ENCODE measurements around the gene NFIA. TPM values are rescaled to one million over a fixed set of nuclear protein-coding genes. Genes with fewer than 3 reads are reported as not detected.
A peak's percentile ranks its signal among the peaks of the same experiment; 100 is the strongest.

NFIA gene
- total RNA-seq, 1 donor = 19.7 TPM

DNA sequence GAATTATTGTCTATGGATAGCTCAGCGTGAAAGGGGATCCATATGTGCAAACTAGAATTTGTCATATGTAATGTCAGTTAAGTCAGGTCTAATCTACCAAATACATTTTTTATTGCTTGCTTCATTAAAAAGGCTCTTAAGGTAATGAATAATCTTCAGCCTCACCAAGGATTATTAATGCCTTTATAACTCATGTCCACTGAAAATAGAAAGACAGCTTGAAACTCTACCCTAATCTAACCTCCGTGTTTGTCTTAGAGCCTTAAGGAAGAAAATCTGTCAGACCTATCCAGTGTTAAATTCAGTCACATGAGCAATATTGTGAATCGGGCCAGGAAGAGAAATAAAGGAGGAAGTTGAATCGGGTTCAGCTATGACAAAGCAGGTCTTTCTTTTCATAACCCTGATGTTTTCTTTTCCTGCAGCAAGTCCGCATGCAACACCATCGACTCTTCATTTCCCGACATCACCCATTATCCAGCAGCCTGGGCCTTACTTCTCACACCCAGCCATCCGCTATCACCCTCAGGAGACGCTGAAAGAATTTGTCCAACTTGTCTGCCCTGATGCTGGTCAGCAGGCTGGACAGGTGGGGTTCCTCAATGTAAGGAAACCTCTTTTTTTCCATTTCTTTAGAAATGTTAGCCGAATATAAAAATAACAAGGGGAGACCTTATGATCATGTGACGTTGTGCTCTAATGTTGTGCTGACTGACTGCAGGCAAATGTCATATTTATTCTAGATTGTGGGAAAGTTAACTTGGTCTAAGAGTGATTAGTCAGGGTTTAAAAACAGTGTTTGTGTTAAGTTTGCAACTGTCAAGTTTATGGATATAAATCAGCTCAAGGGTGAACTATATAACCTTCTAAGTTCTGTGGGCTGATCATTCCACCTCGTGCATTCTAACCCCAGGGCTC lies 321.6 kb downstream of the NFIA start:
- DNase-seq (ENCODE audit: low read depth in 2 of 3, low spot score in 2 of 3) = peak in 2 of 3 donors; percentile 29 to 61

DNA sequence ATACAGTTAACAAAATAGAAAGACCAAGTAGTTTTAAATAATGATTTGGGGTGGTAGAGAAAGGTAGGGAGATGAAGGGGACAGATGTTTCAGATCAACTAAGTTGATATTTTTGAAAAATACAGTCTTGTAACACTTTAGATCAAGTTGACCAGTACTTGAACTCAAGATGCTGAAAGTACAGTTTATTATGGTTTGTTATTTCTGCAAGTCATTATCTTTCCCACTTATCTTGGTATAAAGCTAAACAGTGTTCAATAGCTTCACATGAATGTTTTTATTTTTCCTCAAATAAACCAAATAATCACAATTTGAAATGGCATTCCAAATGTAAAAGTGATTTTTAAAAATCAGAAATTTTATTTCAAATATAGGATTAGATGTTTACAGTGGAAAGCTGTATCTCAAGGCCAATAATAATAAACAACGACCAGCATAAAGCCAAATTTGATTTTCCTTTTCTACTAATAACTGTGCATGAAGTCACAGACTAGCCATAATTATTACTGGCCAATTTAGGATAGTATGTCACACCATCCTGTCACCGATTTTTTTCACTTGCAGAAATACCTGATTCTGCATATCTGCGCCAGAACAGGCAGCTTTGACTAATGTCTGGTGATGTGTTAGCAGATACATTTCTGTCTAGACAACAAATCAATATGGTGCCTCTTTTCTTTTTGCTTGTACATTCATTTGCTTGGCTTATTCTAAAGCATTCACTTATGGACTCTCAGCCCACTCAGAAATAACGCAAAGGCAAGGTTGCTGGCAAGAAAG lies 322.4 kb downstream of the NFIA start:
- no peak for DNase-seq (ENCODE audit: low read depth in 2 of 3, low spot score in 2 of 3)

DNA sequence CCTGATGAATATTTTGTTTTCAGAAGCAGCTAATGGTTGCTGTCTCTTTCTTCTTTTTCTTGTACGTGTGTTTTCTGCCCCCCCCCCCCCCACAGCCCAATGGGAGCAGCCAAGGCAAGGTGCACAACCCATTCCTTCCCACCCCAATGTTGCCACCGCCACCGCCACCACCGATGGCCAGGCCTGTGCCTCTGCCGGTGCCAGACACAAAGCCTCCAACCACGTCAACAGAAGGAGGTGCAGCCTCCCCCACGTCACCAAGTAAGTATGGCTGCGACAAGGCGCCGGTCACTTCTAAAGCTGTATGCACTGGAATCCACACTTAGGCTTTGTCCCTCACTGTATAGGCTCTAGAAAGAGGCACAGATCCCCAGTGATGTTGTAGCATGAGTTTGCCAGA lies 324.1 kb downstream of the NFIA start:
- DNase-seq (ENCODE audit: low read depth in 2 of 3, low spot score in 2 of 3) = no peak

DNA sequence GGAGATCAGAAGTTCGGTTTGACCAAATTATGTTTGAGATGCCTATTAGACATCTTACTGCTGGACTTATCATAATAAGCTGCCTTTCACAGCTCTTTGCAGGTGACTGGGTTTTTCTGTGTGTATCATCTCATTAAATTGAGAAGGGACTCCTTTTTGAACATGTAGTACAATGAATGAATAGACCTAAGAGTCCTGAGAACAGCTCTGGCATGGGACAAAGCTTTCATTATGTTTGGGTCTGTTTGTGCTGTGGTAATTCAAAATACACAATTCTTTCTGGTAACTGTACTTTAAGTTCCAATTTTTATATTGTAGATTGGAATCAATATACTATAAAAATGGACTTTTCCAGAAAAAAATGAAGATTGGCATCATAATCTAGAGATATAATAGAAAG lies 330.2 kb downstream of the NFIA start:
- DNase-seq (ENCODE audit: low read depth in 2 of 3, low spot score in 2 of 3) = no peak

DNA sequence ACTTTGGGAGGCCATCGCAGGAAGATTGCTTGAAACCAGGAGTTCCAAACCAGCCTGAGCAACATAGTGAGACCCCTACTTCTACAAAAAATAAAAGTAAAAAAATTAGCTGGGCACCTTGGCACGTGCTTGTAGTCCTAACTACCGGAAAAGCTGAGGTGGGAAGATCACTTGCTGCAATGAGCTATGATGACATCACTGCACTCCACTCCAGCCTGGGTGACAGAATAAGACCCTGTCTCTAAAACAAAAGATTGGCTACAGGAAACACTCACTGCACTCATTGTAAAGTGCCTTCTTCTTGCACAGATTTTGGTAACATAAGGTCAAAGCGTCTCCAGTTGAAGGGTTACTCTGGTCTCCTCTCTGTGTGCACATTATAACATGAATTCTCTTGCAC lies 336.8 kb downstream of the NFIA start:
- DNase-seq (ENCODE audit: low read depth in 2 of 3, low spot score in 2 of 3) = peak in 1 of 3 donors; percentile 27

DNA sequence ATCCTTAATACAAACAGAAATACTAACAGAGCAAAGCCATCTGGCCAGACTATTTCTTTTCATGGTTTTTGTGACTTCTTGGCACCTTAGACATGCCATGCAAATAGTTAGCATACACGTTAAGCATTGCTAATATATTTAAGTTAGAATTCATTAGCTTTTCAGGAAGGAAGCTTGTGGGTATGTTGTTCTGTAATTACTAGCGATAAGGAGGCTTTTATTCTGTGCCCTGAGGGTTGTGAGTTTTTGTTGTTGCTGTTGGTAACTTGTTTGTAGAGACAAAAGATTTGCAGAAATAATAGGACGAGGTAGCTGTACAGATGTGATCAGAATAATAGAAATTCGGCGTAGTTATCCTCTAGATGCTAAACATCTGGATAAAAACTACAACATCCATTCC lies 337.3 kb downstream of the NFIA start:
- DNase-seq (ENCODE audit: low read depth in 2 of 3, low spot score in 2 of 3) = peak in 2 of 3 donors; percentile 34 to 76

DNA sequence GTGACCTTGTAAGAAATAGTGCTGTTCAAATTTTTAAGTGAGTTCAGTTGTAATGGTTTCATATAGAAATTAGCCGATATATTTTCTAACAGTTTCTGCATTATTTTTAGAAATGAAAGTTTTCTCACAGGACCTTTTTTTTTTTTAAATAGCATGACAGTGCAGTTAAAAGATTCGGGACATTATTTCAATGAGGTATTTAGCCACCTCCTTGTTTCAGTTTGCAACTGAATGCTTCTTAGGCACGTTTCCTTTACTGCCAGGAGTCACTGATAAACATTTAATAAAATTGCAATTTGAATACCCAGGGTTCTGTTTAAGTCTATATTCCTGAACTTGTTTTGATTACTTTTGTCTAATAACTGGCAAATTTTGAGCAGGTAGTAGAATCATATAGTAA lies 337.9 kb downstream of the NFIA start:
- peak in 1 of 3 donors; percentile 55 for DNase-seq (ENCODE audit: low read depth in 2 of 3, low spot score in 2 of 3)

DNA sequence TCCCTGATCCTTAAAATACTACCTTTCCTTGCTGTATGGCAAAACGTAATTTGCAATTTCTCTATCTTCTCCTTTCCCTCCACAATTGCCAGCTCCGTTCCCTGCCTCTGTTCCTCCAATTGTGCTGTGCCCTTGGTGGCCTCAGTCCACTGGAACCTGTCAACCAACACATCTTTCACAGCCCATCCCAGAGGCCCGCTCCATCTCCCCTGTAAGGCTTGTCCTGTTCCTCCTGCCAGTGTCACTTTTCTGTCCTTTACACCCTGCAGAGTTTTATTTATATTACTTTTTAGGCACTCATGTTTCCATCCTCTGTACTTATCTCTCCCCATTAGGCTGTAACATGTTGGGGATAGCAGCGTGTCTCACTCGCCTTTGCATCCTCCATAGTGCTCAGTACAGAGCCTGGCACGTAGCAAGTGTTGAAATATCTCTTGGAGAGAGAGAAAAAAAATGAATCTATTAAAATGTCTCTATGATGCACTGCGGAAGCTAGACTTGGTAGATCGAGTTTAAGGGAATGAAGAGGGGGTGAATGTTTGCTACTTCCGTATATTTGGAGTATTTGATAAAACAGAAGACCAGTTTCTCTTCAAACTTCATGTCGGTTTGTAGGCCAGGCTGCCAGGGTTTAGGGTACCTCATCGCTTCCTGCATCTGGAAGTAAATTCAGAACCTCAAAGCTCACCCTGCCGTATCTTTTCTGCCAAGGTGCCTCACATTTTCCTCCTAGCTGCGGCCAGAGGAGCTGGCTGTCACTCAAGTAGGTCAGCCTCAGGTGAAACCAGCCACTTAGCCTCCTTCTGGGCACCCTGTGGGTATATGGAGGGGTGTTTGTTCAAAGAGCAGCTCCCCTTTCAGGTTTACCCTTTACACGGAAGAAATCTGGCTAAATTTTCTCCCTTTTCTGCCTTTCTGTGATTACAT lies 338.8 kb downstream of the NFIA start:
- DNase-seq (ENCODE audit: low read depth in 2 of 3, low spot score in 2 of 3) = peak in 1 of 3 donors; percentile 15

DNA sequence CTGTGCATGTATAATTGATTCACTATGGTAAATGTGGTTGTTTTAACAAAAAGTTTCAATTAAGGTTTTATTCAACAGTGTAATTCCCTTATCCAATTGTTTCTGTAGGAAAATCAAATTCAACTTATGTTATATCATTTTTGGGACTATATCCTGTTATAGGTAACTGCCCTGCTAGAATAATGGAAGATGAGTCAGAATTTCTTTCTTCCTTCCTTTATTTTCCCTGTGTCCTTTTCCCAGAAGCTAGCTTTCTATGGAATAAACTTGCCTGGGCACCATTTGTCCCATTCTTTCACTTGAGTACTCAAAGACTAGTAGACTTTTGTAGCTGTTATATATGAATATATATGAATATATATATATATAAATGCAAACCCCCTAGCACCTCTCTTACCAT lies 341.3 kb downstream of the NFIA start:
- DNase-seq (ENCODE audit: low read depth in 2 of 3, low spot score in 2 of 3) = no peak

DNA sequence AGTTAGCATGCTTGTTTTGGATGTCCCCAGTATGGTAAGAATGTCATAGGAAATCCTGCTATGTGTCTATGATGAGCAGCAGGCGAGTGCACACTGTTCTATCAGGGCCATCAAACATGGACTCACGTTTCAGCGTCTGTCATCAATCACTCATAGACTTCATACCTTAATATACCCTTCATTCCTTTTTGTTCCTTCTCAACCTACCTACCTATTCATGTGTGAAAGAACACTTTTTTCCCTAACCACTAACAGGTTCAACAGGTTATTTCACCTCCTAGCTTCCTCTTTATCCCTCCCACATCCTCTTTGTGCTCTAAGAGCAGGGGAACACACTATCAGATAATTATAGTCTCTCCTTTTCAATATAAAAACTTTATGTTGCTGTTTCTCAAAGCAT lies 342.0 kb downstream of the NFIA start:
- DNase-seq (ENCODE audit: low read depth in 2 of 3, low spot score in 2 of 3) = no peak

DNA sequence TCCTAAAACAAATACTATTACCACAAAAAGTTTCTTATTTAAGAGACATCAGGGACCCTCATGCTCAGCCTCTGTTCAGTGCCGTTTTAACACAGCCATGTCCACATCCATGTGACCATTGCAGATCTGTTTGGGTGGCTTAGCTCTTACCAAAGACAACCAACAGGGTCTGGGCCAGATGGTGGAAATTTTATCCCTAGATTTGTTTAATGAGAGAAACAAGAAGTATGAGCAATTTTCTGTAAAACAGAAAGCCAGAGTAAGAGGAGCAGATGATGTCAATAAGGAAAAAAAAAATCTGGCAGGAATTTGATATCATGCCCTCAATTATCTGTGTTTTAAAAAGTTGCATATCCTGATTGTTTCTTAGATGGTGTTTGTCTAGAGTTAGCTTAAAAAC lies 342.7 kb downstream of the NFIA start:
- DNase-seq (ENCODE audit: low read depth in 2 of 3, low spot score in 2 of 3) = no peak

DNA sequence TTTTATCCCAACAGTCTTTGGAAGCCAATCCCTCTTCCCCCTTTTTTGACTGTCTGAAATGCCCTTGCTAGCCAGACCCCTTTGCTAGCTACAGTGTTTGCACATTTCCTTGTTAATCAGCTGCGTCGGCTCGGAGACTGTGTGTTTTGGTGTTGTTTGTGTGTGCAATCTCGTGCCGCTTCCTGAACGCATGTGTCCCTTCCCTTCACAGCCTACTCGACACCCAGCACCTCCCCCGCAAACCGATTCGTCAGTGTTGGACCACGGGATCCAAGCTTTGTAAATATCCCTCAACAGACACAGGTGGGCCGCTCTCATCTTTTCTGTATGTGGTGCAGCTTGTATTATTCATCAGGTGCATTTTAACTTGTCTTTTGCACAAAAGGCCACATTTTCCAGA lies 343.9 kb downstream of the NFIA start:
- no peak for DNase-seq (ENCODE audit: low read depth in 2 of 3, low spot score in 2 of 3)

DNA sequence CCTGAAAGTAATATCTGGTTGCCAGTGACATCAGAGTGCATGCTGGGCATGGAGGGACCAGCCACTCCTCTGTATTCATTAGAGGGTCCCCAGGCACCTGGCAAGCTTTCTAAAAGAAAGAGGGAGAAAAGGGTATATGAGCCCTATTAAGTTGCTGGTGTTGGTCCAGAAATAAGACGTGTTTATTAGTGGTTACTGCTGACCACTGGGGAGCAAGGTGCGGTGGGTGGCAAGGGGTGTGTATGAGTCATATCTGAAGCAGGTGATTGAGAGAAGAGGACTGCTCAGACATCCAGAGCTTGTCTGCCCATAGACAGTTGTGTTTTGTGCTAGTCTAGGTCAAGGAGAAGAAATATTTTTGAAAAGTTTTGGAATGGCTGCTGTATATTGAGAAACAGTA lies 344.5 kb downstream of the NFIA start:
- DNase-seq (ENCODE audit: low read depth in 2 of 3, low spot score in 2 of 3) = no peak

DNA sequence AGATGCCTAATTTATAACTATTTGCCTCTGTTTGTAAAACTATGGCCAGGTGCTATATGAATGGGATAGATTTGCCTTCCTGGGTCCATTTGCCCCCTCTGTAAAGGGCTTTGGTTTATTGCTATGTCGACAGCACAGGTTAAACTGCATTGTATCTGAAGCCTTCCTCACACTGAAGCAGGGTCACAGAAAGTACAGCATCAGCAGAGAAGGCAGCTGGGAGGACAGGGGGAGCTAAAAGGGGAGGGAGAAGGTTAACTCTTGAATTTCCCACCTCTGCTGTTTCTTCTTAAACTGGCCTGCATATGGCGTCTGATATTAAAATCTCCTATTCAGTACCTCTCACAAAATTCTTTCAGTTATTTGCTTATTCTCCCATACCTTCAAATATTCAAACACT lies 345.1 kb downstream of the NFIA start:
- DNase-seq (ENCODE audit: low read depth in 2 of 3, low spot score in 2 of 3) = no peak

DNA sequence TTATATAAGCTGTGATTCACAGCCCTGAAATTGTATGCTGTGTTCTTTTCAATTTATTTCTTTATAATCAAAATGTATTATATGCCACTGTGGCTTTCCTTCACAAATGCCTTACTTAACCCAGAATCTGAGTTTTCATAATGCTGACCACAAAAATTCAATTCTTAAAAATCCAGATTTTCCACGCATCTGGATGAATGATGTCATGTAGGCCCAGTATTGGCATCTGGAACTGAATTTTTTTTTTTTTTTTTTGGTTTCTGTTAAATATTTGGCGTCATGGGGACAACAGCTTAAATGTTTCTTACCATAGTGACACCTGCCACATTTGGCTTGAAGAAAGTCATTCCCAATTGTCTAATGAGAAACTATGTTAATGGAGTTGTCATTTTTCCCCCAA lies 345.8 kb downstream of the NFIA start:
- DNase-seq (ENCODE audit: low read depth in 2 of 3, low spot score in 2 of 3) = no peak

DNA sequence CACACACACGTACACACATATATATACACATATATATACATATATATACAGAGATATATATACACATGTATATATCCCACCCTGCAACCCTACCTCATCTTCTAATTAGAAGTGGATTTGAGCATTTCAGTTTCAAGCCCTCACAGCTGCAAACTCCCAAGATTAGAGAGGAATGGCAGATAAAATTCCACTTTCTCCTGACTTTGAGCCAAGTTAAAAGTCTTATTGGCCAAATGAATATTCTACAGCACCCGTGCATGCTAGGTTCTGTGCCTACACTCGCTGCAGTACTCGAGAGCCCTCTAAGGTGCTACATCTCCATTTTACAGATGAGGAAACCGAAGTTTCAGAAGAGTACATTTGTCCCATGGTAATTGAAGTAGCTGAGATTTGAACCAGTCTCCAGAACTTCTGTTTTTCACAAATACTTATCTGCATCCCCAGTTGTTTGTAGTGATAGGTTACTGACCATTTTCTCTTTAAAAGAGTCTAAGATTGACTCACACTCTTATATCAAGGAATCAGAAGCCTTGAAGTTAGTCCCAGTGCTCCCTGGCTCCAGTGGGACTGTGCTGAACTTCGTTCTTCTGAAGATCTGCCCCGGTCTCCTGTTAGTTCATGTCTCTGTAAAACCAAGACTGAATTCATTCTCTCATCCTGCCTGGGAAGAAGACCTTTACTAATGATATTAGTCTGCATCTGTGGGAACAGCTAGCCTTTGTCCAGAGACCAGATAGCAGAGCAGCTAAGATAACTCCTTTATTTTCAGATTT lies 350.4 kb downstream of the NFIA start:
- no peak for DNase-seq (ENCODE audit: low read depth in 2 of 3, low spot score in 2 of 3)

DNA sequence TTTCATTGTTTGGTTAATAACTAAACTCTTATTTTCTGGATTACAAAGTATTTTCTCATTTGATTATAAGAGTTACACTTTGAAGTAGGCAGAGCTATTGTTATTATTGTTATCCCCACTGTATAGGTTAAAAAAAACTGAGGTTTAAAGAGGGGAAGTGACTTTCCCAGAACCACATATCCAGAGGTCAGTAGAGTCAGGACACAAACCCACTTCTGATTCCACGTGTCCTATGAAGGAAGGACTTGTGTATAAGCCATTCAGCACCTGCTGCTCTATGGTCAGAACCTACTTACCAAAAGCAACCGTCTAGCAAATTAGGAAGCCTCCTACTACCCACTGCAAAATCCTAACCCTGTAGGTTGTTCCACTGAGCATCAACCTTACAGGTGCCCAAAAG lies 351.3 kb downstream of the NFIA start:
- no peak for DNase-seq (ENCODE audit: low read depth in 2 of 3, low spot score in 2 of 3)

DNA sequence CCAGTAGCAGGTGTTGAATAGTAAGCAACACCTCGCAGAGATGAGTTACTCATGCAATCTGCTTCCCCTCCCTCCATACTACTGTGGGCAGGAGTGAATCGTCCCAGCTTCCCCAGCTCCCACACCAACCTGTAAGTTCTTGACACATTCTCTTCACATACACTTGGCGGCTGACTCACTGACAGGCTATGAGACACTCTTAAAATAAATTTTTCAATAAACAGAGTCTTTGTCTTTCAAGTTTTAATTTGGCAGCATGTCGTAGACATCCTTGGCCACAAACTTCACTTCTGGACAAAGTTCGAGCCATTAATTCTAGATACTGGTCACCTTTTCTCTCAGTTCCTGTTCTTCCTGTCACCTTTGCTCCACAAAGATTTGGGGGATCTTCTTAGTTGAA lies 351.9 kb downstream of the NFIA start:
- no peak for DNase-seq (ENCODE audit: low read depth in 2 of 3, low spot score in 2 of 3)

DNA sequence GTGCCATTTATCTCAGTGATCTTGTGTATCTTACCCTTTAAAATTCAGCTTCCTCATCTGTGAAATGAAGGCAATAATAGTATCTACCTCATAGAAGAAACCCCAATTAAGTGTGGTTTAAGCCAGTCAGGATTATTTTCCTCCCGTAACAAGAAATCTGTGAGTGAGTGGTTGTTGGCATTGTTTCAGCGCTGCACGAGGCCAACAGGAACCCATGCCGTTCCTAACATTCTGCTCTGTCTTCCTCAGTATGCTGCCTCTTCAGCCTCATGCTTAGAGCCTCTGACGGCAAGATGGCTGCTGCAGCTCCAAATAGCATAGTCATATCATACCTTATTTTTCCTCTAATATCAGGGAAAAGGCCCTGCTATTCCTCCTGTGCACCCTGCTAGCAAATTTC lies 352.9 kb downstream of the NFIA start:
- DNase-seq (ENCODE audit: low read depth in 2 of 3, low spot score in 2 of 3) = no peak

DNA sequence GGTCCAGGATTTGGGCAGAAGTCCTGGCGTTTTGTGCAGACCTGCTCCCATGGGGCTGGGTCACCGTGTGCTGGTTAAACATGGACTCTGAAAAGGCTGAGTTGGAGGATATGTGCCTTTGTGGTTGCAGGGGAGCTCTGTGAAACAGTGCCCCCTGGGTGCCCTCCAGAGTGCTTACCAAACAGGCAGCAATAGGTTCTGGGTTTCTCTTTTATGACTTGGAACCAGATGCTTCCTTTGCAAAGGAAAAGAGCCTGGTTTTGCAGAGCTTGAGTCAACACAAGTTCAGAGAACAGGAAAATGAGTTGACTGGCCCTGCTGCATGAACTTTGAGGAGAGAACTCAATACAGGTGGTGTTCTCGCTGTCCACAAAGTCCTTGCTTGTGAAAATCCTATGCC lies 353.7 kb downstream of the NFIA start:
- DNase-seq (ENCODE audit: low read depth in 2 of 3, low spot score in 2 of 3) = peak in 2 of 3 donors; percentile 58 to 65
